IgD-negative memory B cell (primary cell): ENCODE results near the gene SEC22A. TPM values are rescaled to one million over a fixed set of nuclear protein-coding genes. Genes with fewer than 3 reads are reported as not detected.

Experiments used
- H3K27ac Mint-ChIP-seq, 3 donors: one replicate each; pipeline ENCODE4 v1.8.0; 2020 to 2022; ENCODE audit warnings: mild to moderate bottlenecking in 3 of 3, mixed read lengths in 3 of 3, moderate library complexity in 1 of 3
- H3K27me3 Mint-ChIP-seq: one replicate; pipeline ENCODE4 v1.8.0; 2021; ENCODE audit warnings: mixed read lengths
- H3K36me3 Mint-ChIP-seq: one replicate; pipeline ENCODE4 v1.8.0; 2020; ENCODE audit warnings: mild to moderate bottlenecking, mixed read lengths
- H3K4me1 Mint-ChIP-seq, 3 donors: one replicate each; pipeline ENCODE4 v1.8.0; 2020 to 2022; ENCODE audit warnings: mixed read lengths in 3 of 3, mild to moderate bottlenecking in 1 of 3
- H3K4me3 Mint-ChIP-seq, 4 donors: one replicate each; pipeline ENCODE4 v1.8.0; 2020 to 2022; ENCODE audit warnings: mild to moderate bottlenecking in 4 of 4, mixed read lengths in 4 of 4, moderate library complexity in 3 of 4
- H3K9me3 Mint-ChIP-seq, 3 donors: one replicate each; pipeline ENCODE4 v1.8.0; 2020 to 2021; ENCODE audit warnings: mixed read lengths in 3 of 3, mild to moderate bottlenecking in 1 of 3
- polyA plus RNA-seq: library from polyadenylated mRNA; unstranded; fragments of 300-500 nt; fragmentation: Illumina TruSeq; gene quantifications from one replicate; pipeline ENCODE4 v1.2.3, GENCODE V29; 2021

The SEC22A gene
- 10.9 TPM for polyA plus RNA-seq

GRCh38 chr3:123201557-123202427 lies at the start of gene SEC22A:
SEC22A (plus strand) TSS chr3:123201943; CDS start chr3:123209218, 7,275 bp downstream.
- H3K4me1 Mint-ChIP-seq = peaks cover 10 to 26% (median 12%) of the 10 kb centered on the region in 3 donors
- peak within 1 kb of the TSS; percentile 96 to 99 (median 98) for H3K27ac Mint-ChIP-seq
- H3K27me3 Mint-ChIP-seq = no peaks in the 10 kb centered on the region
- H3K4me3 Mint-ChIP-seq = peak within 1 kb of the TSS; percentile 96 to 98 (median 98)
- peaks cover 0 to 8% (median 3%) of the 10 kb centered on the region in 3 donors for H3K9me3 Mint-ChIP-seq
- no peaks in the 10 kb centered on the region for H3K36me3 Mint-ChIP-seq

- Mint-ChIP-seq H3K4me1 (peaks cover 0 to 4% (median 1%) of the 10 kb centered on the region in 3 donors), H3K27ac (peak overlapping the region in 1 of 3 donors; percentile 88), H3K4me3 (peak overlapping the region in 1 of 4 donors; percentile 34), H3K9me3 (no peaks in the 10 kb centered on the region), H3K36me3 (peaks cover 4% of the 10 kb centered on the region), H3K27me3 (no peaks in the 10 kb centered on the region)
Observed at GRCh38 chr3:123152687-123153086, 49.1 kb upstream of the SEC22A start.

DNA sequence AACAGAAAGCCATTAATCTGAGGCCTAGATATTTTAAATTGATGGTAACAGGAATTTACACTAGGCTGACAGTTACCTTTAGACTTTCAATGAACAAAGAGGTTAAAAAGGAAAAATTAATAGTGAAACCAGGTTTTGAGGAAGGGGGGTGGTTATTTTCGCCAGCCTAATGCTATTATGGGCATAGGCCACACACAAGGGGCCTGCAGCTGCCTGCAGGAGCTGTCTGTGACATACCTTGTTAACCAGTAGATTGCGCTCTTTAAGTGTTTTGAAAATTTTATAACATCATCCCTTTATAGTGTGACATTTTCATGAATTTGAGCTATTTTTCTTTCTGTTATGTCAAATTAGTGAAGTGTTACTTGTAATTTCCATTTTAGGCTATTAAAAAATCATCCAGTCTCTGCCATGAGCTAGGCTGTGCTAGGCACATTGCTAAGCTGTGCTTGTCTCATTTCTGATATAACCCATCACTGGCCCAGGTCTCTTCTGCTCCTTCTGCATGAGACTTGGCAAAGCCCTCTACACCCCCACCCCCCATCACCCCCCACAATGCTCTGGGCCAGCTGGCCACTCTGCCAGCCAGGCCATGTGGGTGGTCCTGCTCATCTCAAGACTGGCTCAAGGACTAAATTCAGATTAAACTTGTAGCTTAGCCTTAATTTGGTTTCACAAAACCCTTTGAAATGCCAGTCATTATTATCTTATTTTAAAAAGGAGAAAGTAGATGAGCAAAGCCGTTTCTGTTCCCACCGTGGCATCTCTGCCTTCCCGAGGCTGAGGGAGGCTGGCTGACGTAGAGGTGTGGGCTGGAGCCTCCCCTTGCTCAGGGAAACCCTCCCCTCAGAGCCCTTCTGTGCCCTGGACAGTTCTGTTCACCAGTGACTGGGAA lies 48.4 kb upstream of the SEC22A start:
- H3K27ac Mint-ChIP-seq = peak overlapping the region in 1 of 3 donors; percentile 13
- H3K4me1 Mint-ChIP-seq = peaks cover 0 to 4% (median 1%) of the 10 kb centered on the region in 3 donors
- no peaks in the 10 kb centered on the region for H3K9me3 Mint-ChIP-seq
- H3K4me3 Mint-ChIP-seq = no peak overlapping the region
- no peaks in the 10 kb centered on the region for H3K27me3 Mint-ChIP-seq
- peaks cover 4% of the 10 kb centered on the region for H3K36me3 Mint-ChIP-seq

DNA sequence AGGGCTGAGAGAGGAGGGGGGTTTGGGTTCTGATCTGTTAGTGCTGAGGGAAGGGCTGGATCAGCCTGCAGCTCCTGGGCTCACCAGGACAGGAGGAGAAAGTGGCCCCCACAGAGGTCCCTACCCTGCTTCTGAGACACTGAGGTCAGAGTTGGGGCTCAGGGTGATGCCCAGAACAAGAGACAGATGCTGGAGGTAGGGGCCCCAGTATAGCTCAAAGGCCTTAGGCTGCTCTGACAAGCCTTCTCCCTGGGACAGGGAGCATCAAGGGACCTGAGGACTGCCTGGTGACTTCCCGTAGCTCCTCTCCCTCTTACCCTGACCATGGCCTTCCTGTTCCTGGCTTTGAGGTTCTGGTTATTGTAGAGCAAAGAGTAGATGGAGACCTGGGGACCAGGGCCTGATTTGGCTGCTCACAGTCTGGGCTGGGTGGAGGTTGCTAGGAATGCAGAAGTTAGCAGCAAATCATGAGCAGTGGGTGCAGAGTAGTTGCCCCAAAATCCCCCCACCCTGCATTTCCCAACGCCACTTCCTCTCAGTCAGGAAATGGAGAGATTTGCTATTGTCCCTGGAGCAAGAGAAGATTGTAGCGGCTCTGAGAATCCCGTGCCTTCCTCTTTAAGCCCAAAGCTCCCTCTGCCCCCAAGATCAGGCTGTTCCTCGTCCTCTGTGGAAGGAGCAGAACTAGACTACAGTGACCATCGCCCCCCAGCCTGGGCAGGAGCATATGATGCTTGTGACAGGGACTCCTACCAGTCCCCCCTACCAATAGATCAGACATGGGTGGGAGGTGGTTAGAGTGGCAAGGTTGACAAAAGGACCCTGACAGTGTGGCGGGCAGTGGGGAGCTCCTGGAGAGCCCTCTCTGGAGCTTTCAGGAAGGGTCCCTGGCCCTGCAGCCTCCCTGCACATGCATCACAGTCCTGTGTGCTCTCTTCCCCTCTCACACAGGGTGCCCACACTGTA lies 47.4 kb upstream of the SEC22A start:
- Mint-ChIP-seq H3K4me3 (no peak overlapping the region), H3K36me3 (peaks cover 3% of the 10 kb centered on the region)

DNA sequence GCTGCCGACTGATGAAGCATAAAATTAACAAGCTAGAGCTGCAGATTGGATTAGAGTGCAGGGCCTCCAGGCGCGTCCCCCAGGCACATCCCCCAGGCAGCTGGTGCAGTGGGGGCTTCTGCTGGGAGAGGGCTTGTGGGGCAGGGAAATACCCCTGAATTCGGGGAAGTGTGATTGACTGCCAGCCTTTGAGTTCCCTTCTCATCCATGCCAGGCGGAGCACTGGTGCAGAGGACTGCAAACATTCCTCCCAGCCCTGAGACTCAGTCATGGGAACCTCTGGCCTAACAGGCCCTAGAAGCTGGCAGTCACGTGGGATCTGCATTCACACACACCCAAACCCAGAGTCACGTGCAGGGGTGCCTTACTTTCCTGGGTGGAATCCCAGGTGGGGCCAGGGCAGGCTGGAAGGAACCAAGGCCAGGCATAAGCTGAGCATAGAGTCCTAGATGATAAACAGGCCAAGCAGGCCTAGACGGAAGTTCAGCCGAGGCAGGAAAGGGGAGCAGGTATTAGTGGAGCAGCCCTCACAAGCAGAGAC lies 46.2 kb upstream of the SEC22A start:
- Mint-ChIP-seq H3K4me3 (no peak overlapping the region), H3K4me1 (peaks cover 0 to 4% (median 1%) of the 10 kb centered on the region in 3 donors), H3K27ac (no peak overlapping the region), H3K9me3 (no peaks in the 10 kb centered on the region), H3K36me3 (peaks cover 6% of the 10 kb centered on the region), H3K27me3 (no peaks in the 10 kb centered on the region)

More for the DNA sequence above, 47.4 kb upstream of the SEC22A start:
- no peaks in the 10 kb centered on the region for H3K27me3 Mint-ChIP-seq
- H3K9me3 Mint-ChIP-seq = no peaks in the 10 kb centered on the region
- peak overlapping the region in 2 of 3 donors; percentile 10 to 19 for H3K27ac Mint-ChIP-seq
- peaks cover 0 to 4% (median 1%) of the 10 kb centered on the region in 3 donors for H3K4me1 Mint-ChIP-seq

DNA sequence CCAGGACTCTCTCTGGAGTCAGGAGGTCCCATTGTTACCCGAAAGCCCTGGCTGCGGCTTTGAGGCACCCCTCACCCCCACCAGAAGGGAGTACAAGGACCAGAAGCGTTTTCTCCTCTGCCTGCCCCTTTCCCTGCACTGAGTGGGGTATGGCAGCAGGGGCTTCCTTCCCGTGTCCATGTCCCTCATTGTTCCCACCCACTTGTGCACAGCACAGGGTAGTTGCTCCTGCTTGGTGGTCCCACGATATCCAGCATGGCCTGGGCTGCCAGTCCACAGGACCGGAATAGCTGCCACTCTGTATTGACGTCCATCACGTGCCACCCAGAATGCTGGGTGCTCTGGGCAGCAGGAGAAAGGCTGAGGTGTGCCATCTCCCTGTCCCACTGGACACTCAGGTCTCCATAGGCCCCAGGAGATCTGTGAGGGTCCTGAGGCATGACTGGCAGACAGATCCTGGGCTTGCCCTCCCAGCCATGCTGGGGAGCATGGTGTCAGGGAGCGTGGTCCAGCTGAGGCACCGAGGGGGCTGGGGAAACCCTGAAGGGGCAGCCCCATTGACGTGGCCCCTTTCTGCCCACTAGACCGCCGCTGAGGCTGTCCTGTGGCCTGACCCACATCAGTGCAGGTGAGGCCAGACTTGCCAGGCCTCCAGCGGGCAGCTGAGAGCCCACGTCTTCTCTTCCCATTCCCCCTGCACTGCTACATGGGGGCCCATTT lies 45.3 kb upstream of the SEC22A start:
- H3K9me3 Mint-ChIP-seq = no peaks in the 10 kb centered on the region
- H3K4me1 Mint-ChIP-seq = peaks cover 0 to 4% (median 1%) of the 10 kb centered on the region in 3 donors
- H3K27me3 Mint-ChIP-seq = no peaks in the 10 kb centered on the region
- no peak overlapping the region for H3K4me3 Mint-ChIP-seq
- H3K27ac Mint-ChIP-seq = no peak overlapping the region
- peaks cover 5% of the 10 kb centered on the region for H3K36me3 Mint-ChIP-seq

DNA sequence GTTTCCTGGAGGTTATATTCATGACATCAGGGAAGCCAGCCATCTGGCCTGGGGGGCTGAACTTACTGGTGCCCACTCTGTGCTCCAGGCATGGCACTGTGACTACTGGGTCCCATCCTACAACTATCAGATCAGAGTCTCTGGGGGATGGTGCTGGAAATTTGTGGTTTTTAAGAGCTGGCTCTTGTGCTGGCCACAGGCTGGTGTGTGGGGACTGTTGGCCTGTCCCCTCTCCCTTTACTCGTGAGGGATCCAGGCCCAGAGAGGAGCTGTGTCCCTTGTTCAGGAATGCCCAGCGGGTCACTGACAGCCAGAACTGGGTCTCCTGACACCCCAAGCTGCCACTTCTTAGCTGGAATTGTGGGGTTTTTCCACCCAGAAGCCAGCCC lies 44.5 kb upstream of the SEC22A start:
- Mint-ChIP-seq H3K36me3 (peaks cover 5% of the 10 kb centered on the region), H3K4me3 (no peak overlapping the region), H3K4me1 (peaks cover 0 to 4% (median 1%) of the 10 kb centered on the region in 3 donors), H3K27me3 (no peaks in the 10 kb centered on the region), H3K27ac (no peak overlapping the region), H3K9me3 (no peaks in the 10 kb centered on the region)

DNA sequence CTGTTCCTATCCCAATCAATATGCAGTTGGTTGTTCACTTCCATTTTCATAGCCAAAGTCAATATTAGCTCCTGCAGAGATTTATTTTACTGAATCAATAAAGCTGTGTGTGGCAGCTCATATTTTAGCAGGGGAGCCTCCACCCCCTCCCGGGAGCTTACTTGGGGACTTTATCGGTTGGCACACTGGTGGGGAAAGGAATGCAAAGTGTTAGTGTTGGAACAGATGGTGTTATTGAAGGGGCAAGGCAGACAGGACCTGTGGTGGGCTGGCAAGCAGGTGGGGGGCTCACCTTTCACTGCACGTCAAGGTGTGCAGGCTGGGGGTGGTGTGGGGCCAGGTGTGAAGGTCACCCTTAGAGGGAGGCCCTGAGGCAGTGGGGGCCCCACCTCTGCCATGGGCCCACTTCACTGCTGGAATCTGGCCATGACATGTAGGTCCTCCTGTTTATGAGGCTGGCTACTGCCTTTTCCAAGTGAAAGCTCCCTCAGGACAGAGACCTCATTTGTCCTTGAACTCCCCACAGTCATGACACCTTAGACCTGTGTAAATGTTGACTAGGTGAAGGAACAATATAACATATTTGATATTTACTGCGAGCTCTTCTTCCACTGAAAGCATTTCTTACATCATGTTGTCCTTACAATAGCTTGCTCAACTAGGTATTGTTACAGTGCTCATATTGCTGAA lies 44.0 kb upstream of the SEC22A start:
- Mint-ChIP-seq H3K36me3 (peaks cover 8% of the 10 kb centered on the region), H3K4me1 (peaks cover 0 to 4% (median 0%) of the 10 kb centered on the region in 3 donors), H3K4me3 (no peak overlapping the region), H3K27ac (no peak overlapping the region), H3K27me3 (no peaks in the 10 kb centered on the region), H3K9me3 (no peaks in the 10 kb centered on the region)

DNA sequence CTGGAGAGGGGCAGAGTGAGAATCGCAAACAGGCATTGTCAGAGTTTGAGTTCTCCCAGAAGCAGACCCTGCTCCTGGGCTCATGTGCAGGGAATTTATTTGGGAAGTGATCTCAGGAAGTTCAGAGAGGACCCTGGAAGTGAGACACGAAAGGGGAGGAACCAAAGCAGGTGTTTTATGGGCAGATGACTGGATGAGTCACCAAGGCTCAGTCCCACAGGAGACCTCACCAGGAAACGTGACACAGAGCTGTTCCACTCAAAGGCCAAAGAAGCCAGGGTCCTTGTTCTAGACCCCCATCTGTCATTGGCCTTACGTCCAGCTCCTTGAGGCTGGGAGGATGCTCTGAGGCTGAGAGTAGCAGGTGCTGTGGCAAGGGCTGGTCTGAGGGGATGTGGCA lies 43.4 kb upstream of the SEC22A start:
- H3K27ac Mint-ChIP-seq = no peak overlapping the region
- no peak overlapping the region for H3K4me3 Mint-ChIP-seq
- no peaks in the 10 kb centered on the region for H3K9me3 Mint-ChIP-seq
- peaks cover 0 to 4% (median 0%) of the 10 kb centered on the region in 3 donors for H3K4me1 Mint-ChIP-seq
- H3K27me3 Mint-ChIP-seq = no peaks in the 10 kb centered on the region
- peaks cover 8% of the 10 kb centered on the region for H3K36me3 Mint-ChIP-seq

DNA sequence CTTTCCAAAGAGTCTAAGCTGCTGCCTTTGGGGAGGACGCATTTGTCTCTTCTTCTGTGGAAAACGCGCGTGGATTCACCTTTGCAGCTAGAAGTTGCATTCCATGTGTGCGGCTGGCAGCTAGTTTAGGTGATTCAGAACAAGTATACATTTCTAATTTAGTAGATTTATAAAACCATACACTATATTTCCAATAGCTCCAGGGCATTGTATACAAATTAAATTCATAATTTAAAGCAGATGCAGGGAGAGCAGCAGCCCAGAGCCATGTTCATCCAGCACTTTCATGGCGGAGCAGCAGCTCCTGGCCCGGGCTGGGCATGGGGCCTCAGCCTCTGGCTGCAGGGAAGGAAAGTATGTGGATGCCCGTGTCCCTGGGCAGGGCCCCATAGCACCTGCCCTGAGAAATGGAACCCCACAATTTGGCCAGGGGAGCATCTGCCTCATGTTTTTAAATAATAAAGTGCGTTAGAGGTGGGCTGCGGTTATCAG lies 42.8 kb upstream of the SEC22A start:
- H3K27ac Mint-ChIP-seq = no peak overlapping the region
- H3K4me3 Mint-ChIP-seq = no peak overlapping the region
- peaks cover 12% of the 10 kb centered on the region for H3K36me3 Mint-ChIP-seq
- H3K4me1 Mint-ChIP-seq = peaks cover 0 to 4% (median 0%) of the 10 kb centered on the region in 3 donors
- no peaks in the 10 kb centered on the region for H3K27me3 Mint-ChIP-seq
- H3K9me3 Mint-ChIP-seq = no peaks in the 10 kb centered on the region

GRCh38 chr3:123159926-123160635 lies 41.7 kb upstream of the SEC22A start:
- no peak overlapping the region for H3K27ac Mint-ChIP-seq
- H3K36me3 Mint-ChIP-seq = peaks cover 16% of the 10 kb centered on the region
- H3K4me1 Mint-ChIP-seq = no peaks in the 10 kb centered on the region
- no peaks in the 10 kb centered on the region for H3K27me3 Mint-ChIP-seq
- H3K9me3 Mint-ChIP-seq = peaks cover 0 to 4% (median 3%) of the 10 kb centered on the region in 3 donors
- H3K4me3 Mint-ChIP-seq = no peak overlapping the region

- no peaks in the 10 kb centered on the region for H3K27me3 Mint-ChIP-seq
- peaks cover 17% of the 10 kb centered on the region for H3K36me3 Mint-ChIP-seq
- peaks cover 0 to 5% (median 3%) of the 10 kb centered on the region in 3 donors for H3K9me3 Mint-ChIP-seq
- H3K4me1 Mint-ChIP-seq = no peaks in the 10 kb centered on the region
- H3K27ac Mint-ChIP-seq = no peak overlapping the region
- no peak overlapping the region for H3K4me3 Mint-ChIP-seq
Observed at GRCh38 chr3:123161167-123161566, 40.6 kb upstream of the SEC22A start.
